Panc1 (cell line): Measurements from ENCODE around the gene USP38.
"Not testable (repeated sequence)": the region's sequence is repeated elsewhere in the genome, so short reads cannot be mapped to it uniquely, and the experiment has no call there.

Experiments
- CTCF ChIP-seq: fragments of 450-650 bp; IDR thresholded peaks from 2 replicates; pipeline ENCODE4 v1.5.1; 2017; ENCODE audit warnings: mild to moderate bottlenecking
- POLR2AphosphoS5 ChIP-seq: IDR thresholded peaks from 2 replicates; pipeline ENCODE4 v1.6.1; 2012; ENCODE audit warnings: mild to moderate bottlenecking, low read depth, low read length, moderate library complexity
- SIN3A ChIP-seq: IDR thresholded peaks from 2 replicates; pipeline ENCODE4 v1.6.1; 2012; ENCODE audit warnings: low read depth, mild to moderate bottlenecking, low read length, moderate library complexity, borderline replicate concordance; ENCODE audit not compliant: insufficient read depth
- TF ChIP-seq, protein P1 (sequence below), 2 experiments: IDR thresholded peaks; 2 replicates each; pipeline ENCODE4 v1.6.1; 2011 to 2012; ENCODE audit warnings: low read depth in 2 of 2, control low read depth in 1 of 2, low read length in 1 of 2, mild to moderate bottlenecking in 1 of 2, moderate library complexity in 1 of 2; ENCODE audit not compliant: insufficient read depth in 1 of 2

GRCh38 chr4:143237195-143237594 is 52.5 kb downstream of the USP38 start:
- TF ChIP-seq, protein P1, sequence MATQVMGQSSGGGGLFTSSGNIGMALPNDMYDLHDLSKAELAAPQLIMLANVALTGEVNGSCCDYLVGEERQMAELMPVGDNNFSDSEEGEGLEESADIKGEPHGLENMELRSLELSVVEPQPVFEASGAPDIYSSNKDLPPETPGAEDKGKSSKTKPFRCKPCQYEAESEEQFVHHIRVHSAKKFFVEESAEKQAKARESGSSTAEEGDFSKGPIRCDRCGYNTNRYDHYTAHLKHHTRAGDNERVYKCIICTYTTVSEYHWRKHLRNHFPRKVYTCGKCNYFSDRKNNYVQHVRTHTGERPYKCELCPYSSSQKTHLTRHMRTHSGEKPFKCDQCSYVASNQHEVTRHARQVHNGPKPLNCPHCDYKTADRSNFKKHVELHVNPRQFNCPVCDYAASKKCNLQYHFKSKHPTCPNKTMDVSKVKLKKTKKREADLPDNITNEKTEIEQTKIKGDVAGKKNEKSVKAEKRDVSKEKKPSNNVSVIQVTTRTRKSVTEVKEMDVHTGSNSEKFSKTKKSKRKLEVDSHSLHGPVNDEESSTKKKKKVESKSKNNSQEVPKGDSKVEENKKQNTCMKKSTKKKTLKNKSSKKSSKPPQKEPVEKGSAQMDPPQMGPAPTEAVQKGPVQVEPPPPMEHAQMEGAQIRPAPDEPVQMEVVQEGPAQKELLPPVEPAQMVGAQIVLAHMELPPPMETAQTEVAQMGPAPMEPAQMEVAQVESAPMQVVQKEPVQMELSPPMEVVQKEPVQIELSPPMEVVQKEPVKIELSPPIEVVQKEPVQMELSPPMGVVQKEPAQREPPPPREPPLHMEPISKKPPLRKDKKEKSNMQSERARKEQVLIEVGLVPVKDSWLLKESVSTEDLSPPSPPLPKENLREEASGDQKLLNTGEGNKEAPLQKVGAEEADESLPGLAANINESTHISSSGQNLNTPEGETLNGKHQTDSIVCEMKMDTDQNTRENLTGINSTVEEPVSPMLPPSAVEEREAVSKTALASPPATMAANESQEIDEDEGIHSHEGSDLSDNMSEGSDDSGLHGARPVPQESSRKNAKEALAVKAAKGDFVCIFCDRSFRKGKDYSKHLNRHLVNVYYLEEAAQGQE (IDR thresholded peaks at IDR 0.05; ENCODE audit: insufficient read depth in 1 of 2, low read depth in 2 of 2, low read length in 1 of 2) = not testable (repeated sequence)
- not testable (repeated sequence) for TF ChIP-seq CTCF, POLR2AphosphoS5, SIN3A
